Activated CD4-positive, alpha-beta memory T cell treated with anti-CD3 and anti-CD28 coated beads for 36 hours (primary cell): ENCODE data around the gene RELCH. TPM values are rescaled to one million over a fixed set of nuclear protein-coding genes. Genes with fewer than 3 reads are reported as not detected.
A peak's percentile ranks its signal among the peaks of the same experiment; 100 is the strongest.

Experiments
- CTCF ChIA-PET: fragments of 350-600 bp; sonication (Branson Sonifier 250); formaldehyde crosslinking; loops from one replicate; lab custom pipeline; 2021; ENCODE audit warnings: antibody characterized with exemption, inconsistent platforms; lab: Charles Lee
- POLR2A ChIA-PET: fragments of 350-600 bp; sonication (Branson Sonifier 250); formaldehyde crosslinking; loops from one replicate; lab custom pipeline; 2021; ENCODE audit warnings: antibody characterized with exemption; lab: Charles Lee
- DNase-seq: peaks from one replicate; pipeline ENCODE4 v3.0.0-alpha.2; 2020
- H3K27ac Mint-ChIP-seq: one replicate; pipeline ENCODE4 v1.8.0; 2021; ENCODE audit warnings: mixed read lengths
- H3K27me3 Mint-ChIP-seq: one replicate; pipeline ENCODE4 v1.8.0; 2021; ENCODE audit warnings: mixed read lengths
- H3K36me3 Mint-ChIP-seq: one replicate; pipeline ENCODE4 v1.8.0; 2021; ENCODE audit warnings: mixed read lengths
- H3K4me1 Mint-ChIP-seq: one replicate; pipeline ENCODE4 v1.8.0; 2021; ENCODE audit warnings: low read depth, mixed read lengths
- H3K4me3 Mint-ChIP-seq: one replicate; pipeline ENCODE4 v1.8.0; 2021; ENCODE audit warnings: mild to moderate bottlenecking, mixed read lengths
- H3K9me3 Mint-ChIP-seq: one replicate; pipeline ENCODE4 v1.8.0; 2021; ENCODE audit warnings: mixed read lengths
- intact Hi-C: fragments of 100-400 bp; cut with micrococcal nuclease; formaldehyde crosslinking; loops from one replicate; pipeline ENCODE4 v1.15.1; 2023
- total RNA-seq, 2 experiments: library from RNA; stranded (reverse); gene quantifications; one replicate each; pipeline ENCODE4 v1.2.3, GENCODE V29; 2021

RELCH gene
- total RNA-seq, 2 experiments from 2014 or later: 16.1 to 17.7 TPM

GRCh38 chr18:62332964-62333695 is 146.1 kb downstream of the RELCH start:
- intact Hi-C loops: no loop called here
- no peak for DNase-seq
- Mint-ChIP-seq H3K27me3 (peaks cover 61% of the 10 kb centered on the region), H3K9me3 (no peaks in the 10 kb centered on the region), H3K36me3 (no peaks in the 10 kb centered on the region), H3K4me3 (no peak overlapping the region), H3K4me1 (peaks cover 17% of the 10 kb centered on the region), H3K27ac (no peak overlapping the region)
- ChIA-PET POLR2A (no interaction called here), CTCF (no interaction called here)

- H3K4me3 Mint-ChIP-seq: no peak overlapping the region
- peaks cover 60% of the 10 kb centered on the region for H3K27me3 Mint-ChIP-seq
- H3K36me3 Mint-ChIP-seq: no peaks in the 10 kb centered on the region
- intact Hi-C loops: no loop called here
- ChIA-PET POLR2A (no interaction called here), CTCF (no interaction called here)
- DNase-seq: no peak
- H3K27ac Mint-ChIP-seq: no peak overlapping the region
- no peaks in the 10 kb centered on the region for H3K9me3 Mint-ChIP-seq
- peaks cover 18% of the 10 kb centered on the region for H3K4me1 Mint-ChIP-seq
Observed at GRCh38 chr18:62334120-62334519, 147.1 kb downstream of the RELCH start.

- ChIA-PET POLR2A (no interaction called here), CTCF (no interaction called here)
- Mint-ChIP-seq H3K9me3 (no peaks in the 10 kb centered on the region), H3K27me3 (peaks cover 54% of the 10 kb centered on the region), H3K4me1 (peaks cover 13% of the 10 kb centered on the region), H3K36me3 (no peaks in the 10 kb centered on the region), H3K27ac (no peak overlapping the region), H3K4me3 (no peak overlapping the region)
- DNase-seq: no peak
- intact Hi-C loops: no loop called here
Observed at GRCh38 chr18:62335494-62335893, 148.4 kb downstream of the RELCH start.

GRCh38 chr18:62336618-62337017 is 149.6 kb downstream of the RELCH start:
- Mint-ChIP-seq H3K9me3 (no peaks in the 10 kb centered on the region), H3K27me3 (peaks cover 54% of the 10 kb centered on the region), H3K4me3 (no peak overlapping the region), H3K27ac (no peak overlapping the region), H3K4me1 (peaks cover 18% of the 10 kb centered on the region), H3K36me3 (no peaks in the 10 kb centered on the region)
- intact Hi-C loops: no loop called here
- DNase-seq: no peak
- ChIA-PET CTCF (no interaction called here), POLR2A (no interaction called here)

- intact Hi-C loops: no loop called here
- H3K4me1 Mint-ChIP-seq: peaks cover 19% of the 10 kb centered on the region
- CTCF ChIA-PET: no interaction called here
Observed at GRCh38 chr18:62337336-62337735, 150.3 kb downstream of the RELCH start.

GRCh38 chr18:62338446-62339105 is 151.5 kb downstream of the RELCH start:
- peaks cover 29% of the 10 kb centered on the region for H3K4me1 Mint-ChIP-seq
- intact Hi-C loops: loop anchor here (1.0 kb wide), 3 partner anchors 12 to 82 kb away; no protein-coding TSS in a partner anchor
- no peak overlapping the region for H3K4me3 Mint-ChIP-seq
- DNase-seq: no peak
- no peak overlapping the region for H3K27ac Mint-ChIP-seq
- no peaks in the 10 kb centered on the region for H3K36me3 Mint-ChIP-seq
- no peaks in the 10 kb centered on the region for H3K9me3 Mint-ChIP-seq
- CTCF ChIA-PET: interaction anchor here (1.3 to 1.8 kb wide), 3 partner anchors 30 to 87 kb away, joined by 3 to 4 read pairs (median 4); no protein-coding TSS in a partner anchor
- H3K27me3 Mint-ChIP-seq: peaks cover 47% of the 10 kb centered on the region
- POLR2A ChIA-PET: no interaction called here

More at GRCh38 chr18:62337336-62337735, 150.3 kb downstream of the RELCH start:
- Mint-ChIP-seq H3K4me3 (no peak overlapping the region), H3K36me3 (no peaks in the 10 kb centered on the region), H3K27me3 (peaks cover 52% of the 10 kb centered on the region), H3K27ac (no peak overlapping the region), H3K9me3 (no peaks in the 10 kb centered on the region)
- no peak for DNase-seq
- POLR2A ChIA-PET: no interaction called here

GRCh38 chr18:62339106-62339988 is 152.3 kb downstream of the RELCH start:
- intact Hi-C loops: loop anchor here (1.0 kb wide), 3 partner anchors 13 to 81 kb away; no protein-coding TSS in a partner anchor
- peak; percentile 53 for DNase-seq
- ChIA-PET CTCF (interaction anchor here (0.6 to 1.8 kb wide), 5 partner anchors 29 to 986 kb away, joined by 3 to 4 read pairs (median 4); no protein-coding TSS in a partner anchor), POLR2A (interaction anchor here (0.7 to 1.3 kb wide), 3 partner anchors 10 to 187 kb away, joined by 3 read pairs; no protein-coding TSS in a partner anchor)
- H3K27me3 Mint-ChIP-seq: peaks cover 43% of the 10 kb centered on the region
- H3K9me3 Mint-ChIP-seq: no peaks in the 10 kb centered on the region
- no peaks in the 10 kb centered on the region for H3K36me3 Mint-ChIP-seq
- peak overlapping the region; percentile 31 for H3K4me3 Mint-ChIP-seq
- peaks cover 29% of the 10 kb centered on the region for H3K4me1 Mint-ChIP-seq
- H3K27ac Mint-ChIP-seq: peak overlapping the region; percentile 73

- POLR2A ChIA-PET: no interaction called here
- no peaks in the 10 kb centered on the region for H3K36me3 Mint-ChIP-seq
- no peak overlapping the region for H3K4me3 Mint-ChIP-seq
Observed at GRCh38 chr18:62340996-62341395, 153.9 kb downstream of the RELCH start.

GRCh38 chr18:62341473-62341872 is 154.4 kb downstream of the RELCH start:
- Mint-ChIP-seq H3K27ac (no peak overlapping the region), H3K4me1 (peaks cover 29% of the 10 kb centered on the region), H3K36me3 (no peaks in the 10 kb centered on the region), H3K9me3 (no peaks in the 10 kb centered on the region), H3K27me3 (peaks cover 43% of the 10 kb centered on the region), H3K4me3 (no peak overlapping the region)
- intact Hi-C loops: no loop called here
- DNase-seq: no peak
- ChIA-PET POLR2A (no interaction called here), CTCF (interaction anchor here (0.7 to 1.5 kb wide), 2 partner anchors 22 to 245 kb away, joined by 3 to 4 read pairs; no protein-coding TSS in a partner anchor)

More at GRCh38 chr18:62340996-62341395, 153.9 kb downstream of the RELCH start:
- Mint-ChIP-seq H3K4me1 (peaks cover 29% of the 10 kb centered on the region), H3K27me3 (peaks cover 47% of the 10 kb centered on the region), H3K9me3 (no peaks in the 10 kb centered on the region), H3K27ac (no peak overlapping the region)
- DNase-seq: no peak
- CTCF ChIA-PET: interaction anchor here (0.6 to 1.5 kb wide), 2 partner anchors 11 to 245 kb away, joined by 3 read pairs; no protein-coding TSS in a partner anchor
- intact Hi-C loops: no loop called here

- ChIA-PET POLR2A (no interaction called here), CTCF (interaction anchor here (0.9 kb wide), 1 partner anchor 83 kb away, joined by 3 read pairs; no protein-coding TSS in a partner anchor)
- H3K27ac Mint-ChIP-seq: no peak overlapping the region
- peaks cover 39% of the 10 kb centered on the region for H3K4me1 Mint-ChIP-seq
- no peaks in the 10 kb centered on the region for H3K36me3 Mint-ChIP-seq
- H3K9me3 Mint-ChIP-seq: no peaks in the 10 kb centered on the region
- intact Hi-C loops: no loop called here
- no peak for DNase-seq
- peaks cover 33% of the 10 kb centered on the region for H3K27me3 Mint-ChIP-seq
- no peak overlapping the region for H3K4me3 Mint-ChIP-seq
Observed at GRCh38 chr18:62342884-62343283, 155.8 kb downstream of the RELCH start.

- H3K9me3 Mint-ChIP-seq: no peaks in the 10 kb centered on the region
- H3K27me3 Mint-ChIP-seq: peaks cover 30% of the 10 kb centered on the region
- no peak overlapping the region for H3K27ac Mint-ChIP-seq
- no peaks in the 10 kb centered on the region for H3K36me3 Mint-ChIP-seq
- ChIA-PET CTCF (interaction anchor here (0.9 kb wide), 1 partner anchor 82 kb away, joined by 3 read pairs; no protein-coding TSS in a partner anchor), POLR2A (no interaction called here)
- peaks cover 39% of the 10 kb centered on the region for H3K4me1 Mint-ChIP-seq
- no peak for DNase-seq
- intact Hi-C loops: no loop called here
- H3K4me3 Mint-ChIP-seq: no peak overlapping the region
Observed at GRCh38 chr18:62343316-62343715, 156.3 kb downstream of the RELCH start.
